SJSA1 (cell line): ENCODE results near the gene ITGB3. TPM values are rescaled to one million over a fixed set of nuclear protein-coding genes. Genes with fewer than 3 reads are reported as not detected.

Experiments used
- DNase-seq, 2 experiments: peaks; one replicate each; pipeline ENCODE4 v3.0.0-alpha.2; 2015 to 2020; ENCODE audit warnings: low spot score in 2 of 2, low read depth in 1 of 2
- H3K27ac ChIP-seq: fragments of 250-450 bp; sonication (Bioruptor Pico); 2 replicates; pipeline ENCODE4 v1.5.1; 2020; ENCODE audit warnings: mild to moderate bottlenecking, moderate library complexity
- H3K27me3 ChIP-seq: fragments of 250-450 bp; sonication (Bioruptor Pico); replicated peaks from 2 replicates; pipeline ENCODE4 v1.5.1; 2020; ENCODE audit warnings: mild to moderate bottlenecking, moderate library complexity
- H3K36me3 ChIP-seq: fragments of 250-450 bp; sonication (Bioruptor Pico); 2 replicates; pipeline ENCODE4 v1.5.1; 2020; ENCODE audit warnings: mild to moderate bottlenecking
- H3K4me1 ChIP-seq: fragments of 250-450 bp; sonication (Bioruptor Pico); replicated peaks from 2 replicates; pipeline ENCODE4 v1.6.1; 2021; ENCODE audit warnings: mild to moderate bottlenecking
- H3K4me3 ChIP-seq: fragments of 250-450 bp; sonication (Bioruptor Pico); 2 replicates; pipeline ENCODE4 v1.5.1; 2020; ENCODE audit warnings: mild to moderate bottlenecking
- H3K9me3 ChIP-seq: fragments of 250-450 bp; sonication (Bioruptor Pico); replicated peaks from 2 replicates; pipeline ENCODE4 v1.5.1; 2020; ENCODE audit warnings: mild to moderate bottlenecking
- total RNA-seq: library from RNA; depleted of rRNA; stranded (reverse); fragments of >200 nt; shearing (Covaris generic); gene quantifications from 2 replicates; pipeline ENCODE4 v1.2.3, GENCODE V29; 2014

Gene ITGB3
- total RNA-seq, 1 experiment from 2014 or later: 202 TPM

GRCh38 chr17:47243737-47244598 lies 9.7 kb upstream of the ITGB3 start:
- Histone ChIP-seq H3K4me1 (peaks cover 25% of the 10 kb centered on the region), H3K36me3 (no peaks in the 10 kb centered on the region), H3K9me3 (no peaks in the 10 kb centered on the region), H3K27ac (no peak overlapping the region), H3K4me3 (no peak overlapping the region), H3K27me3 (no peaks in the 10 kb centered on the region)
- DNase-seq: no peak

GRCh38 chr17:47244697-47245096 lies 8.9 kb upstream of the ITGB3 start:
- Histone ChIP-seq H3K27ac (no peak overlapping the region), H3K4me1 (peaks cover 18% of the 10 kb centered on the region), H3K4me3 (no peak overlapping the region), H3K9me3 (no peaks in the 10 kb centered on the region), H3K27me3 (no peaks in the 10 kb centered on the region), H3K36me3 (no peaks in the 10 kb centered on the region)
- DNase-seq: no peak

GRCh38 chr17:47246120-47246519 lies 7.5 kb upstream of the ITGB3 start:
- Histone ChIP-seq H3K4me3 (no peak overlapping the region), H3K36me3 (no peaks in the 10 kb centered on the region), H3K27me3 (no peaks in the 10 kb centered on the region), H3K27ac (no peak overlapping the region), H3K4me1 (peaks cover 3% of the 10 kb centered on the region; the same call in 1 of the 2 replicates), H3K9me3 (no peaks in the 10 kb centered on the region)
- DNase-seq: no peak

GRCh38 chr17:47250855-47251254 lies 2.8 kb upstream of the ITGB3 start:
- peaks cover 13% of the 10 kb centered on the region for H3K36me3 ChIP-seq
- H3K9me3 ChIP-seq: no peaks in the 10 kb centered on the region
- no peak for DNase-seq
- no peaks in the 10 kb centered on the region for H3K27me3 ChIP-seq
- H3K4me3 ChIP-seq: no peak overlapping the region
- no peak overlapping the region for H3K27ac ChIP-seq
- H3K4me1 ChIP-seq: peaks cover 27% of the 10 kb centered on the region

- Histone ChIP-seq H3K4me3 (no peak overlapping the region), H3K4me1 (peaks cover 32% of the 10 kb centered on the region), H3K36me3 (peaks cover 15% of the 10 kb centered on the region), H3K27ac (no peak overlapping the region), H3K27me3 (no peaks in the 10 kb centered on the region), H3K9me3 (no peaks in the 10 kb centered on the region)
- DNase-seq: no peak
These were observed 2.1 kb upstream of the ITGB3 start for GRCh38 chr17:47251421-47251940.

- Histone ChIP-seq H3K9me3 (no peaks in the 10 kb centered on the region), H3K27ac (no peak overlapping the region), H3K36me3 (peaks cover 22% of the 10 kb centered on the region), H3K27me3 (no peaks in the 10 kb centered on the region), H3K4me1 (peaks cover 39% of the 10 kb centered on the region), H3K4me3 (no peak overlapping the region)
- no peak for DNase-seq
These were observed 1.4 kb upstream of the ITGB3 start for GRCh38 chr17:47252209-47252608.

- no peak for DNase-seq
- Histone ChIP-seq H3K27me3 (no peaks in the 10 kb centered on the region), H3K27ac (peak overlapping the region; percentile 93), H3K9me3 (no peaks in the 10 kb centered on the region), H3K36me3 (peaks cover 26% of the 10 kb centered on the region), H3K4me3 (peak overlapping the region; percentile 97), H3K4me1 (peaks cover 47% of the 10 kb centered on the region)
These were observed 688 bp upstream of the ITGB3 start for GRCh38 chr17:47252766-47253512.

GRCh38 chr17:47254403-47254943 lies 846 bp downstream of the ITGB3 start:
- Histone ChIP-seq H3K4me3 (peak overlapping the region; percentile 97), H3K36me3 (peaks cover 37% of the 10 kb centered on the region), H3K9me3 (no peaks in the 10 kb centered on the region), H3K27me3 (no peaks in the 10 kb centered on the region), H3K27ac (peak overlapping the region; percentile 93), H3K4me1 (peaks cover 55% of the 10 kb centered on the region)
- no peak for DNase-seq

- no peak overlapping the region for H3K4me3 ChIP-seq
- no peaks in the 10 kb centered on the region for H3K27me3 ChIP-seq
- H3K27ac ChIP-seq: peak overlapping the region; percentile 48
- H3K4me1 ChIP-seq: peaks cover 47% of the 10 kb centered on the region
- peaks cover 61% of the 10 kb centered on the region for H3K36me3 ChIP-seq
- no peaks in the 10 kb centered on the region for H3K9me3 ChIP-seq
- DNase-seq: peak; percentile 74 to 90
These were observed 4.2 kb downstream of the ITGB3 start for GRCh38 chr17:47257651-47258339.

- H3K36me3 ChIP-seq: peaks cover 44% of the 10 kb centered on the region
- H3K9me3 ChIP-seq: no peaks in the 10 kb centered on the region
- H3K4me3 ChIP-seq: no peak overlapping the region
- H3K27ac ChIP-seq: no peak overlapping the region
- DNase-seq: no peak
- H3K27me3 ChIP-seq: no peaks in the 10 kb centered on the region
- H3K4me1 ChIP-seq: peaks cover 50% of the 10 kb centered on the region
These were observed 9.0 kb downstream of the ITGB3 start for GRCh38 chr17:47262586-47262985.

GRCh38 chr17:47264166-47264565 lies 10.5 kb downstream of the ITGB3 start:
- Histone ChIP-seq H3K4me1 (peaks cover 51% of the 10 kb centered on the region), H3K4me3 (no peak overlapping the region), H3K36me3 (peaks cover 43% of the 10 kb centered on the region), H3K27ac (no peak overlapping the region), H3K9me3 (no peaks in the 10 kb centered on the region), H3K27me3 (no peaks in the 10 kb centered on the region)
- DNase-seq: no peak

GRCh38 chr17:47265983-47266541 lies 12.4 kb downstream of the ITGB3 start:
- DNase-seq: peak in 1 of 2 experiments; percentile 89
- Histone ChIP-seq H3K36me3 (peaks cover 37% of the 10 kb centered on the region), H3K4me3 (no peak overlapping the region), H3K9me3 (no peaks in the 10 kb centered on the region), H3K4me1 (peaks cover 62% of the 10 kb centered on the region), H3K27ac (peak overlapping the region; percentile 91), H3K27me3 (no peaks in the 10 kb centered on the region)

GRCh38 chr17:47266782-47267181 lies 13.2 kb downstream of the ITGB3 start:
- Histone ChIP-seq H3K27me3 (no peaks in the 10 kb centered on the region), H3K4me1 (peaks cover 62% of the 10 kb centered on the region), H3K9me3 (no peaks in the 10 kb centered on the region), H3K36me3 (peaks cover 34% of the 10 kb centered on the region), H3K27ac (peak overlapping the region; percentile 91), H3K4me3 (no peak overlapping the region)
- no peak for DNase-seq
